Activated CD4-positive, alpha-beta T cell treated with anti-CD3 and anti-CD28 coated beads, Interleukin-2, amount 50 U/mL, for 4 hours (primary cell): Measurements from ENCODE around the gene TOR3A.

Experiments used
- DNase-seq, 2 experiments: peaks; one replicate each; pipeline ENCODE4 v3.0.0-alpha.2; 2020

Gene TOR3A

GRCh38 chr1:179077396-179077795, 4.5 kb upstream of the TOR3A start:
- DNase-seq, result no peak

GRCh38 chr1:179079113-179079761, 2.6 kb upstream of the TOR3A start:
- peak; percentile 35 for DNase-seq

GRCh38 chr1:179080866-179081686, 794 bp upstream of the TOR3A start:
- DNase-seq, result peak; percentile 21 to 23

- DNase-seq, result peak; percentile 8 to 9
Observed at GRCh38 chr1:179082333-179082998, 596 bp downstream of the TOR3A start.

GRCh38 chr1:179082999-179083335, 1.1 kb downstream of the TOR3A start:
- peak in 1 of 2 experiments; percentile 7 for DNase-seq

GRCh38 chr1:179083533-179083932, 1.7 kb downstream of the TOR3A start:
- DNase-seq, result no peak

- DNase-seq, result no peak
Observed at GRCh38 chr1:179087665-179088064, 5.8 kb downstream of the TOR3A start.

GRCh38 chr1:179089827-179090482, 8.1 kb downstream of the TOR3A start:
- no peak for DNase-seq

- no peak for DNase-seq
Observed at GRCh38 chr1:179090522-179090921, 8.7 kb downstream of the TOR3A start.

GRCh38 chr1:179090923-179091322, 9.1 kb downstream of the TOR3A start:
- no peak for DNase-seq

GRCh38 chr1:179091691-179092165, 9.9 kb downstream of the TOR3A start:
- no peak for DNase-seq

GRCh38 chr1:179092896-179093461, 11.1 kb downstream of the TOR3A start:
- no peak for DNase-seq

- DNase-seq, result no peak
Observed at GRCh38 chr1:179094818-179095217, 12.9 kb downstream of the TOR3A start.

GRCh38 chr1:179095377-179095776, 13.5 kb downstream of the TOR3A start:
- no peak for DNase-seq

GRCh38 chr1:179095924-179096323, 14.1 kb downstream of the TOR3A start:
- no peak for DNase-seq

- no peak for DNase-seq
Observed at GRCh38 chr1:179099891-179100290, 18.0 kb downstream of the TOR3A start.

GRCh38 chr1:179101566-179101965, 19.7 kb downstream of the TOR3A start:
- DNase-seq, result no peak

GRCh38 chr1:179103999-179104398, 22.1 kb downstream of the TOR3A start:
- DNase-seq, result no peak

GRCh38 chr1:179104611-179105250, 22.9 kb downstream of the TOR3A start:
- no peak for DNase-seq

GRCh38 chr1:179105393-179105792, 23.5 kb downstream of the TOR3A start:
- no peak for DNase-seq

- DNase-seq, result no peak
Observed at GRCh38 chr1:179107706-179108629, 26.1 kb downstream of the TOR3A start.
